GM19324 (cell line): ENCODE results near the gene CTAGE6.
A peak's percentile ranks its signal among the peaks of the same experiment; 100 is the strongest.
"Not testable (repeated sequence)": the region's sequence is repeated elsewhere in the genome, so short reads cannot be mapped to it uniquely, and the experiment has no call there.

Experiments
- ATAC-seq: cut with Tn5 transposase; IDR thresholded peaks from one replicate; pipeline ENCODE4 v1.9.1; 2021; ENCODE audit warnings: mild to moderate bottlenecking, moderate library complexity; ENCODE audit not compliant: unreplicated experiment, low FRiP score

CTAGE6 gene, protein sequence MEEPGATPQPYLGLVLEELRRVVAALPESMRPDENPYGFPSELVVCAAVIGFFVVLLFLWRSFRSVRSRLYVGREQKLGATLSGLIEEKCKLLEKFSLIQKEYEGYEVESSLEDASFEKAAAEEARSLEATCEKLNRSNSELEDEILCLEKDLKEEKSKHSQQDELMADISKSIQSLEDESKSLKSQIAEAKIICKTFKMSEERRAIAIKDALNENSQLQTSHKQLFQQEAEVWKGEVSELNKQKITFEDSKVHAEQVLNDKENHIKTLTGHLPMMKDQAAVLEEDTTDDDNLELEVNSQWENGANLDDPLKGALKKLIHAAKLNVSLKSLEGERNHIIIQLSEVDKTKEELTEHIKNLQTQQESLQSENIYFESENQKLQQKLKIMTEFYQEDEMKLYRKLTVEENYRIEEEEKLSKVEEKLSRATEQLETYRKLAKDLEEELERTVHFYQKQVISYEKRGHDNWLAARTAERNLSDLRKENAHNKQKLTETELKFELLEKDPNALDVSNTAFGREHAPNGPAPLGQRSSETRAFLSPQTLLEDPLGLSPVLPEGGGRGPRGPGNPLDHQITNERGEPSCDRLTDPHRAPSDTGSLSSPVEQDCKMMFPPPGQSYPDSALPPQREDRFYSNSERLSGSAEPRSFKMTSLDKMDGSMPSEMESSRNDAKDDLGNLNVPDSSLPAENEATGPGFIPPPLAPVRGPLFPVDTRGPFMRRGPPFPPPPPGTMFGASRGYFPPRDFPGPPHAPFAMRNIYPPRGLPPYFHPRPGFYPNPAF

GRCh38 chr7:143757596-143757995 lies at the start of gene CTAGE6:
CTAGE6 (minus strand) TSS chr7:143757696; CDS start chr7:143757658, 38 bp downstream.
- not testable (repeated sequence) for ATAC-seq

DNA sequence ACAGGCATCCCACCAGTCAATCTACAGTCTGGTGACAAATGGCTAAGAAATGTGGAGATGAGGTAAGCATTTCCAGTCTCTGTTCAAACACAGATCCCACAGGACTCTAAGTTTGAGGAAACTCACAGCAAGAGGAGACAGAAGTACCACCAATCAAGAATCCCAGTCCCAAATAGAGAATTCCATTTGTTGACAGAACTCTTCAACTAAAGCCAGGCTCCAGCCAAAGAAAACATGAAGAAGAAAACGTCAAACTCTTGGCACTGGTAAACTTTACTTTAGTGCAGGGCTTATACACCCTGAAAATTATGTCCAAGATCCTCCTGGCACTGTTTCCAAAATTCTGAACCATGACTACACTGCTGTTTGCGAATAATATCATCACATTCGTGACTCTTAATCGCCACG lies 49.2 kb upstream of the CTAGE6 start:
- not testable (repeated sequence) for ATAC-seq

- ATAC-seq = not testable (repeated sequence)
These were observed 40.4 kb upstream of the CTAGE6 start for GRCh38 chr7:143797896-143798290.

GRCh38 chr7:143797119-143797895 lies 39.8 kb upstream of the CTAGE6 start:
- not testable (repeated sequence) for ATAC-seq

- ATAC-seq = not testable (repeated sequence)
These were observed 38.2 kb upstream of the CTAGE6 start for GRCh38 chr7:143795653-143796052.

DNA sequence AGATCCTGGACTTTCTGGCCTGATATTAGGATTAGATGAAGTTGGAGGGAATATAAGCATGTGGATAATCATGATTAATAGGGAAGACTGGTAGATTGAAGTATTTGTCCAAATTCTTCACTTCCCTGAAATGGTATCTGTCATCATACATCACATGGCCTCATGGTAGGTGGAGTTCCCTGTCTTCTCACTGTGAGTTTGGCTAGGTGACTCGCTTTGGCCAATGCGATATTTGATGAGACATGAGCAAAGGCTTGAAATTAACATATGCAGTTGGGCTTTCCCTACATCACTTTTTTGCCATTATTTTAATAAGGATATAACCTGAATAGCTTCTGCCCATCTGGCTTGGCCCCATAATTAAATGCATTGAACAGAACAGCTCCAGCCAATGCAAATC lies 35.1 kb upstream of the CTAGE6 start:
- not testable (repeated sequence) for ATAC-seq

- ATAC-seq = not testable (repeated sequence)
These were observed 28.1 kb upstream of the CTAGE6 start for GRCh38 chr7:143785415-143786182.

- not testable (repeated sequence) for ATAC-seq
These were observed 22.1 kb upstream of the CTAGE6 start for GRCh38 chr7:143779591-143779990.

- ATAC-seq = not testable (repeated sequence)
These were observed 15.4 kb upstream of the CTAGE6 start for GRCh38 chr7:143772738-143773468.

- not testable (repeated sequence) for ATAC-seq
These were observed 10.0 kb upstream of the CTAGE6 start for GRCh38 chr7:143767531-143767930.

DNA sequence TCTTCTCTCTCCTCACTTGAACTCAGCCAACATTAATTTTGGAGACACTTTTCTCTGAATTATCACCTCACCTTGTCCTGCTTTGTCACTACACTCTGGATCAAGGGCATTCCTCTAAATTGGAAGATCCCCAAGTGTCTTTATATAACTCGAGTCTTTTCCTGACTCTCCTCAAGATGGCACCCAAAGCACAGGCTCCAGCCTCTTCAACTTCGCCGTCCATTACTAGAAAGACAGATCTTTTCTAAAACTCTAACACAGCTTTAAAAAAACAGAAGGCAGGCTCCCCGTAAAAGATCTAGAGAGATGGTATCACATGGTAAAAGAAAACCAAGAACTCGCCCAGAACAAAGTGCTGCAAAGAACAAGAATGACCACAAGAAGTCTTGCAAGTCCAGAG lies 8.2 kb upstream of the CTAGE6 start:
- ATAC-seq = not testable (repeated sequence)

- ATAC-seq = not testable (repeated sequence)
These were observed 5.6 kb upstream of the CTAGE6 start for GRCh38 chr7:143763065-143763464.

DNA sequence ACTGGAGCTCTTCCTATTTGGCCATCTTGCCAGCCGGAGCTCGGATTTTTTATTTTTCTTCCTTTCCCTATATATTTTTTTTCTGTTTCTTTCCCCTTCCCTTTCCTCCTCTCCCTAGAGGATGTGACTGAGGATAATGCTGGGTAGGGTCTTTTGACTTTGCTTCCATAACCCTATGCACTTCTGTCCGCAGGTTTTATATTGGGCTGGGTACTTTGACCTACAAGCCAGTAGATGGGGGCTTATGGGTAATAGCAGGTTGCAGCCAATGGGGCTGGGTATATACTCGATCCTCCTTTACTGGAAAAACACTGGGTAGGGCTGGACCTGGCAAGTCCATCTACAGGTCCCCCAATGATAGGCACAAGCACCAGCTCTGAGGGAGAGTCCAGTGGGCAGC lies 12.2 kb downstream of the CTAGE6 start:
- not testable (repeated sequence) for ATAC-seq

DNA sequence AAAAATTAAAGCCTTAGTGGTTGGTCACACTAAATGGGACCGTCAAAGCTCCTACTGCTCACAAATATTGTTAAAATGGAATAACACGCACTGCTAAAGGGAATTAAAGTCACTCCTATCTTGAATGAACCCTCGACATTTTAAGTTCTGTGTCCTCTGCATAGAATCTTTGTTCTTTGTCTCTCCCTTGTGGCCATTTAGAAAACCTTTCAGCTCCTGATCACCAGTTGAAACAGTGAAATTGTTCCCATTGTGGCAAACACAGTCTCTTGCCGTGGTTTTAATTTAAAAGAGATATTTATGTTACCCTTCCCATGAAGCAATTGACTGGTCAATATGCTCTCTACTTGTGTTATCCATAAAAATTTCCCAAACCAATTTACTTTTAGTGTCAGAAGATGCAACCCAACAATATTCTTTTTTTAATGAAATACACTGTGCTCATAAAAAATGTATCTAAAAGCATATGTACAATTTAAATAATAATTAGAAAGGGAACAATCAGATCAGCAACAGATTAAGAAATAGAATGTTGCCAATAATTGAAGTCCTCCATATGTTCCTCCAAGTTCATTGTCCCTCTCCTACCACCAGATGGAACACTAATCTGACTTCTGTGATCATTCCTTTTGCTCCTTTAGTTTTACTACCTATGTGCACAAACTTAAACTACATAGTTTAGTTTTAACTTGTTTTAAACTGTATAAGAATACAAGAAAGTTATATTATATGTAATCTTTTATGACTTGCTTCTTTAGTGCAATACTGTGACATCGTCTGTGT lies 20.3 kb downstream of the CTAGE6 start:
- ATAC-seq = peak; percentile 52

GRCh38 chr7:143735962-143736361 lies 21.5 kb downstream of the CTAGE6 start:
- no peak for ATAC-seq

GRCh38 chr7:143733876-143734275 lies 23.6 kb downstream of the CTAGE6 start:
- no peak for ATAC-seq

DNA sequence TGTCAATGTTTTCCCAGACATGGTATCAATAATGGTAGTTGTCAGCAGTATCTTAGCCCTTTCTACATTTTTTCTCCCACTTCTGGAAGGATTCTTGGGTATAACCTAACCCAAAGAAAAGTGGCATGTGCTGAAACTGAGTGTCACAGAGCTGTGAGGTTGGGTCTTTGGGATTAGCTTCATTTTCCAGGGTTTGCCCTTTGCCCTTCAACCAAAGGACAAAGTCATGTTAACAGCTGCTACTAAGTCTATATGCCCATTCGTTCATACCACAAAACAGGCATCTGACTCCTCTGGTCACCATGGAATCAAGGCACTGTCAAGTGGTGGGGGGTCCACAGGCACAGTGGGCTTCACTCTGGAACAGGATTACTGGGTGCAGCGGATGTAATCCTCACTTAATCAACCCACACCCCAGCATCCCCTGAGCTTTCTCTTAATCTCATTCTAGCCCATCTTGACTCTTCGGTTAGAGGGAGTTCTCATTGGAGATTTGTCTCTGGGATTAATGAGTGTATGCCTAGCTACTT lies 29.1 kb downstream of the CTAGE6 start:
- ATAC-seq = no peak

DNA sequence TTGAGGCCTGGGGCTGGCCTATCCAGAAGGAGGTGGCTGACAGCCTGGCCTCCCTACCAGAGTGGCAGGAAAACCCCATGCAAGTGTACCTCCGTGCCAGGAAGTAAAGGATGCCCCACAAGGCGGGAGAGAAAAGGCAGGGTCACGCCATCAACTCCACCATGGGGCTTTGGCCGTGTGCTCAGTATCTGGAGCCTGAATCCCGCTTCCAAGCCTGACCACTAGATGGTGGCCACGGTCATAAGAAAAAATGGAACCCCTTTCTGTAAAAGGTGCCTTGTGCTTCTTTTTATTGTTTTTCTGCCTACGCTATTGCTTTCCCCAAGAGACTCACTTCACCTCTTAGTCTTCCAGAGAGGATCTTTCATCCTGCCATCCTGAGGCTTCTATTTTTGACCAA lies 29.9 kb downstream of the CTAGE6 start:
- not testable (repeated sequence) for ATAC-seq
